NCI-H2196 (cell line): ENCODE data around the gene NFKBIZ.

Source experiments
- DNase-seq: peaks from one replicate; lab custom pipeline; 2025; ENCODE audit not compliant: unreplicated experiment; lab: John Stamatoyannopoulos, UW

Gene NFKBIZ

DNA sequence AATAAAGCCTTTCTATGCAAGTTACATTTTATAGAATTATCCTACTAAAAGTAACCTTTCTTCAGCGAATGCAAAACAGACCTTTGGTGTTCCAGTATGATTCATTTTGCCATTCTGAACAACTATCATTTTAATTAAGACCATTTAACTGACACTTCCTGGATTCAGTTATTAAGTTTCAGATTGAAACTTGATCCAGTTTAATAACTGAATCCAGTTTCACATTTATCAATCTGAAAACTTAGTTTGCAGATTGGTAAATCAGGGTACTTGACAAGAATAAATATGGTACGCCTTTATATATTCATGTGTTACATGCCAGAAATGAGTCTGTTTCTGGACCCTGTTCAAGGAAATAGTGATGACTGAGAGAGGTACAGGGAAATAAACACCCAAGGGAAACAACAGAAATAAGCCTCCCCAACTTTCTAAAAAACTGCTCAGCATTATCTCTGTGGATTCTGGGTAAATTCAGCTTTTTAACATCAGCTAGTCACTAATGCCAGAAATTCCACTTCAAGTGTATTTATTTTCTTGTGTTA lies 23.3 kb upstream of the NFKBIZ start:
- DNase-seq: no peak

DNA sequence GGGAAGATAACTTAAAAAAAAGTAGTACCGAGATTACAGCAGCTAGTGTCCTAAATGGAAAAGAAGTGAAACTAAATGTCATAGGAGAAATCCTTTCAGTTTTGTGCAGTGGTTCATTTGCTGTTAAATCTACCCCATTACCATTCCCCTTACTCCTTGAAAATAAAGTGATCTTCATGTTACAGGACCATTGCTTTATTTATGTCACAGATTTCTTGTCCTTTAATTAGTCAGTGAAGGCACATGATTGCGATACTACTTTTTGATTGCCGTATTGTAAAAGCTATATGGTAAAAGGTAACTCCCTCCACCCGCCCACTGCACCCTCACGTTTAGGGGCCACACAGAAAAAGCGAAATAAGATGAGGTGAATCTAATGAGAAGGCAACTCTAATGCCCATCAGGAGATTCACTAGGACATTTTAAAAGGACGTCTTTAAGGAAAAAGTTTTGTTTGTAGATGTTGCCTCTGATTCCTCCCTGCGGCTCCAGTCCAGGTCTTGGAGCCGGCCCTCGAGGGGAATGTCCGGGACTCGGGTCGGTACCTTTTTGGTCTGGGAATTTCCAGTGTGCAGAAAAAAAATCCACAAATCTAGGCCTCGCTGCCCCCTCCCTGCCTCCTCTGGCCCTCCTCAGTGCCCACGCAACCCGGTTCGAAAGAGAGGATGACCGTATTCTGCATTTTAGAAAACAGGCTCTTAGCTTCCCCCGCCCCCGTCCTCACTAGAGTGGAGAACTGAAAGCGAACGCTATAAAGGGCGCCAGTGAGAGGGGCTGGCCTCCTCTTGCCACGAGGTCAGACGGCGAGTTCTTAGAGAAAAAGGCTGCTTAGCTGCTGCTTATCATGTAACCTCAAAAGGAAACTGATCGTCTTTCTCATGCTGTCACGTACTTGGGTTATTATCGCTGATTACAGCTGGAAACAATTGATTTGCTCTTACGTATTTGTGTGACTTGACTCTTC lies 21.8 kb upstream of the NFKBIZ start:
- peak; percentile 80 for DNase-seq

DNA sequence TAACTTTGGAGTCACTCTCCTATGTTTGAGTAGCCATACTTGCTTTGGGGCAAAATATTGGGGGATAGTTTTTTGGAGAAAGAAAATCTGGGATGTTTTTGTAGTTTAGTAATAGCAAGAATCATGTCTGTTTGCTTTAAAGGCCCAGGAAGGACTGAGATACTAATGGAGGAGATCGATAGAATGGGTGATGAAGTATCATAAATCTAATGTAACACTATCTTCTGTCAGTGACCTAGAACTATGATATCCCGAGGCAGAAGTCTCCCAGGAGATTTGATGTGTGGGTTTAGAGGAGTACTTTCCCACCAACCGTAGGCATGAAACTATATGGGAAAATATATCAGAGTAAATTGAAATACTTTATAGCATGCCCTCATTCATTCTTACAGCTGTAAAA lies 21.0 kb upstream of the NFKBIZ start:
- DNase-seq: no peak

DNA sequence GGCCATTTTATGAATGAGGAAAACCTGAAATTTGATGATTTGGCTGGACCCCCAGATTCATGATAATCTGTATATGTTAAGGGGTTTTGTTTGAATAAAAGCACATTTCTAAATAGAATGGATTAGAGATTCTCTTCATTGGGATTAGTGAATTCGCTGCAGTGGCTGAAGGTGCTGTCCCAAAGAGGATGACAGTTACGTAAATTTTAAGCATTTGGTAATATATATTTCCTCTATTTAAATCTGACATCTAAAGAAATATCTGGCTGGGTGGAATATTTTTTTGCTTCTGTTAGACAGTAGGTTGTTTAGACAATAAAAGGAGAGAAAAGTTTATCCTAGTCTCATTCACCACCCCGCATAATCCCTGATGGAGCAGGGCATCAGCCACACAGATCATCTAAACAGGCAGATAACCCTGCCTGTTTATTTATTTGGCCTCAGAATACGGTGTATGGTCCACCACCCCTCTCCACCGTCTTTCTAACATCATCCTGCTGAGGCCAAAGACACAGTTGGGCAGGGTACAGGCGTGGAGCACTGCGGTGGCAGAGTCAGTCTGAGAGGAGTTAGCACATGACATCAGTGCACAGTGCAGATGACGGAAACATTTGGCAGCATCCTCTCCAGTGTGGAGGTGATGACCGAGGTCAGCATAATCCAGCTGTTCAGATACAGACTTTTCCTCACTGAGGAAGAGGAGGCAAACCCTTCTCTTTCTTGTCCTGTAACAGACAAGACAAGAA lies 20.4 kb upstream of the NFKBIZ start:
- DNase-seq: peak; percentile 16

DNA sequence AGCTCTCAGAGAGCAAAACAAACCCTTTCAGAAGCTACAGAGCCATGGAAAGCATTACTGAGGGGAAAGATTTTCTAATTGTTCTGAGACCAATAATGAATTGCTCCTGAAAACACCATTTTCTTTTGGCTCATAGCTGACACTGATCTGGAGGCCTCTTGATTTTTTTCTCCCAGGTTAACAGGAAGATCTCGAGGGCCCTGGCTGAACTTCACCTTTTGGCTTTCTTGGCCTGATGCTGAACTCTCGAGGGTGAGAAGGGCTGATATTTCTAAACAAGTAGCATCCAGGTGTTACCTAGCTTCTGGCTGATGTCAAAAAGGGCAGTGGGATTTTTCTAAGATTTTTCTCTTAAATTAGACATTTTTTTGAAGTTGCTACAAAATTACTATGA lies 19.9 kb upstream of the NFKBIZ start:
- no peak for DNase-seq

DNA sequence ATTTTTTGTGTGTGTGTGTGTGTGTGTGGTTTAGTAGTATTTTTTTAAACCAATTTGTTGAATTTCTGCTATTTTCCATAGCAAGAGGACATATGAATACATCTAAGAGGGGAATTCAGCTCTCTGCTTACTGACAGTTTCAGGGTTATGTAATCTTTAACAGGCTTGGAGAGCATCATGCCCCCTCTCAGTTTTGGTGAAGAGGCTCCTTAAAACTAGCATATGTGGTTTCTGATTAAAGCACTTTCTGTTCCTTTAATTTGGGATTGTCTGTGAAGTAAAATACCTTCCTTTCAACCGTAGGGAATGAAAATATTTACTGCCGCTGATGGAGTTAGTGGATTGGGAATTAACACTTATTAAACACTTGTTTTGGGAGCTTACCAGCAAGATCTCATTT lies 19.4 kb upstream of the NFKBIZ start:
- DNase-seq: no peak

DNA sequence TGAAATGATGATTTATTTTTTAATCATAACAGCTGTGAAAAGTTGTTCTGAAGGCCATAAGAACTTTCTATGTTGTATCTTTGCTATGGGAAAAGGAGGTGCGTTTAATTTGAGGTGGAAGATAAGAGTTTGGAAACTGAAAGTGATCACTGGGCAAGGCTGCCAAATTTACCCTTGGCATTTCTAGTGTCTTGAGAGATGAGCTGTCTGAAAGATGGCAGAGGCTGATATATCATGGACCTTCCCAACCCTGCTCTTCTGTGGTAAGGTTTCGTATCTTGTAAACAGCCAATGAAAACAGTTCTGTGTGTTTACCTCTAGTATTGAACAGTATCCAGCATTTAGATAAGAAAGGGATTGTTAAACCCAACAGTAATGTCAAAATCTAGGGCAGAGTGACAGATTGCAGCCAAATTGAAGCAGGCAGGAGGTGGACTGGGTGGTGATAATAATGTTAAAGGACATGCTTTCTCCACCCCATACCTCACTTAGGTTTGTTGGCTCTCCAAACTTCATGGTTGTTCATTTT lies 15.8 kb upstream of the NFKBIZ start:
- no peak for DNase-seq

DNA sequence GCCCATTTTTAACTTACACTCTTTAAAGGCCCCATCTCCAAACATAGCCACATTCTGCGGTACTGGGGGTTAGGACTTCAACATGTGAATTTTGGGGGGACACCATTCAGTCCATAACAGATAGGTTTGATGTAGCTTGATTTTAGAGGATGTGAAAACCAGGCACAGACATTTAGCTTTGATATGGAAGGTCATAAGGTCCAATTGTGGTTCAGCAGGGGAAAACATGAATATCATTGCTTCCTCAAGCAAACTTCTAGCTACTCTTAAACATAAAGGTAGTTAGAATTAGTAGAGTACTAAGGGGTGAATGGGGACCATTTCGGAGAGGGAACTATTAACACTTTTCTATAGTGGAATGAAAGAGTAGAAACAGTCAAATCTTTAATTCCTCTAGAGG lies 13.6 kb upstream of the NFKBIZ start:
- no peak for DNase-seq

DNA sequence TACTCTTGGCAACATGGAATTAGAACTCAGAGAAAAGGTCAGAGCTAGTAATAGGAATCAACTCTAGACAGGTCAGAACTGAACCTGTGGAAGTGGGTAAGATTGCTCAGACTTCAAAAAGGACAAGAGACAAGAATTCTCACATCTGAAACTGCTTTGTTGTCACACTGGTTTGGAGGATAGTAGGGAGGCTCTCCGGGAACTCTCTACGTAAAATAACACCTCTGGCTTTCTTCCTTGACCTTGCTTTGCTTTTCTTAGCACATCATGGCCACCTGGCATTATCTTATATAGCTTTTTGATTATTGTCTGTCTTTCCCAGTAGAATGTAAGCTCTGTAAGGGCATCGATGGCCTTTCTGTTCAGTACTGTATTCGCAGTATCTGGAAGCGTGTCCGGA lies 13.2 kb upstream of the NFKBIZ start:
- DNase-seq: no peak

DNA sequence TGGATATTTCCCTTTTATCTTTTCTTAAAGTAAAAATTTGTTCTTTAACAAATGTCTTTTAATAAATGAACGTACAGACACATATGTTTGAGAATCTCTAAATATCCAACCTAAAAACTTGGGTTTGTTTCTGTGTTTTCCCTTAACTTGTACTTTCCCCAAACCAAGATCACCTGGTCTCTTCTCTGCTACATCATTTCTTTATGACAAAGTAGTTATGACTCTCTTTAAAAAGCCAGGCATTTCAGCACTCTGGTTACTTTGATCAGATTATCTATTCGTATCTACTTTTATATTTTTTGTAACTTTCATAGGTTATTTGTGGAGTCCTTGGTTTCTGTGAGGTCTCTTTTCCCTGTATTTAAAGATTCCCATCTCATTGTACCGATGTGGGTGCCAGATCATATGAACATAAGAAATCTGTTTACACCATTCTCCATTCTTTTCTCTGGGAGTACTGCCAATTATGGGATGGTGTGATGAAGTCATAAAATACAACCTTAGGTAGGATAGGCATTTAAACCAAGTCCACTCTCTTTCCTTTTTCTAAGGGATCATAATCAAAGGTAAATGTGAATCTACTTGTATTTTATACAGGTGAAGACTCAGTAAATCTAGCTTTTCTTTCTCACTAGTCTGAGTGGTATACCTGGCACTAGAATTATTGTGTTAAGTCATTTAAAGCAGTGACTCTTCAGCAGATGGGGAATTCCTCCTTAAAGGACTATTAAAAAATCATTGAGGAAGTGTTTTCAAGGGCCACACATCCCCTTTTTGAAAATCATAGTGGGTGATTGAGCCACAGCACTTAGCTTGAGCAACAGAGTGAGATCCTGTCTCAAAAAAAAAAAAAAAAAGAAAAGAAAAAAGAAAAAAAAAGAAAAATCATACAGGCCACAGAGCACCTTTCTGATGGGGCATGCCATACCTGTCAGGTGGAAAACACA lies 12.4 kb upstream of the NFKBIZ start:
- DNase-seq: peak; percentile 79

DNA sequence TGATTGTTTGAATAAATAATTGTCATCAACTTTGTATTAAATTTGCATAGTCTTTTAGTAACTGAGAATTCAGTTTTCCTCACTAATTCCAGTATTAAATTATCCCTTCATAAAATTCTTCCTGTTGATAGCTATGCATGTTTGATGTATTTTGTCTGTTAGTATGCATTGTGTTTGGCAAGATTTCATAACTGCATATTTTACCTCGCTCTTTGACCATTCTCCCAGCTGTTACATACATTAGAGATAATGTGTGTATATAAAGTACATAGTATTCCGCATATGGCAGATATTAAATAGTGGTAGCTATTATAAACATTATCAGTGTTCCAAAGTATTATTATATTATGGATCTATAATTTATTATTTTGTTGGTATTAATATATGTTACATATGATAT lies 10.6 kb upstream of the NFKBIZ start:
- DNase-seq: no peak

DNA sequence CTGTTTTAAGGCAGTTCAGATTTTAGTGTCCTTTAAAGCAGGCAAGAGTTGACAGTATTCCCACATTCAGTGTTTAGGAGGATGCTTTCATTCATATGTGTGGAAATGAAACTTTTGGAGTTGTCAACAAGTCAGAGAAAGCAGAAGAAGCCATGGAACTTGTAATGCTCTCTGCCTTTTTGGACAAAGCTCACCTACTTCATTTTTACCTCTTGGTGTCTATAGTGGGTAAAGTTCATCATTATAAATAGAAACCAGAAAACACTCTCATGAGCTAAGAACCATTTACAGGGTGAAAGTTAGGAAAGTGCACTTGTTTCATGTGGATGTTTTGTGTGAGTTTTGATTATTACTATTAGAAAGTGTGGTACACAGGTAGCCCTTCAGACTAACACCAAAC lies 9.2 kb upstream of the NFKBIZ start:
- no peak for DNase-seq

DNA sequence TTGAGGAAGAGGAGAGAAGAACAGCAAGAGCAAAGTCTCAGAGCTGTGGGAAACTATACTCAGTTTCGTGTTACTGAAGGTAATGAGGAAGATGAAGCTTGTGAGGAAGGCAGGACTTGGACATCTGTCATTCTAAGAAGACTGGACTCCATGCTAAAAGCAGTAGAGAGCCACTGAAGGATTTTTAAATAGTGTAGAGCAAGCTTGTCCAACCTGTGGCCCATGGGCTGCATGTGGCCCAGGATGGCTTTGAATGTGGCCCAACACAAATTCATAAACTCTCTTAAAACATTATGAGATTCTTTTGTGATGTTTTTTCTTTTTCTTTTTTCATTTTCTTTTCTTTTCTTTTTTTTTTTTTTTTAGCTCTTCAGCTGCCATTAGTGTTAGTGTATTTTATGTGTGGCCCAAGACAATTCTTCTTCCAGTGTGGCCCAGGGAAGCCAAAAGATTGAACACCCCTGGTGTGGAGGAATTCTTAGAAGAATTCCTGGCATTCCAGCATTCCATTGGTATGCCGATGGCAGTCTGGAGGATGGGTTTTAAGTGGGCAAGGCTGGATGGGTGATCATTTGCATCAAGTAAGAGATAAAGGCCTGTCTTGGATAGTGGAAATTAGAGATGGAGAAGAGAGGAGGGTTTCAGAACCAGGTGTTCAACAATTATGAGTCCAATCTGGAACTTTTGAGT lies 6.9 kb upstream of the NFKBIZ start:
- DNase-seq: no peak

DNA sequence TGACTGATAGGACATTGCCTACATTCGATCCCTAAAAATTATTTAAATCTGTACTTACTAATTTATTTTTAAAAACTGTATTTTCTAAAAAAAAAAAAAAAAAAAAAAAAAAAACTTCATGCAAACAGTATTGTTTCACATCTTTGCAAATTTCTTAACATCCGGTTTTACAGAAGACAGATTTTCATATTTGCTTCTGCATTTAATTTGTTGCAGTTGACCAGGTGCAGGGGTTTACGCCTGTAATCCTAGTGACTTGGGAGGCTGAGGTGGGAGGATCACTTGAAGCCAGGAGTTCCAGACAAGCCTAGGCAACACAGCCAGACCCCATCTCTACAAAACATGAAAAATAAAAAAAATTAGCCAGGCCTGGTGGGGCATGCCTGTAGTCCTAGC lies 6.4 kb upstream of the NFKBIZ start:
- no peak for DNase-seq

DNA sequence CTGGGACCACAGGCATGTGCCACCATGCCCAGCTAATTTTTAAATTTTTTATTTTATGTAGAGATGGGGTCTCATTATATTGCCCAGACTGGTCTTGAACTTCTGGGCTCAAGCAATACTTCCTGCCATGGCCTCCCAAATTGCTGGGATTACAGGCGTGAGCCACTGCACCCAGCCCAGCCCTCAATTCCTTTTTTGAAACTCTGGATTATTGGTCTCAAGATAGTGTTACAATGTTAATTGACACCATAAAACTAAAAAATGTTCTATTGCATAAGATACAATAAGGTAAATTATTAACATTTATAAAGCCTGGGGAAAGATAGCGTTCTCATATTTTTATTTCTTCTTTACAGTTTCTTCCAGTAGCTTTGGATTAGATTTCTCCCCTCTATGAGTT lies 3.9 kb upstream of the NFKBIZ start:
- DNase-seq: no peak

DNA sequence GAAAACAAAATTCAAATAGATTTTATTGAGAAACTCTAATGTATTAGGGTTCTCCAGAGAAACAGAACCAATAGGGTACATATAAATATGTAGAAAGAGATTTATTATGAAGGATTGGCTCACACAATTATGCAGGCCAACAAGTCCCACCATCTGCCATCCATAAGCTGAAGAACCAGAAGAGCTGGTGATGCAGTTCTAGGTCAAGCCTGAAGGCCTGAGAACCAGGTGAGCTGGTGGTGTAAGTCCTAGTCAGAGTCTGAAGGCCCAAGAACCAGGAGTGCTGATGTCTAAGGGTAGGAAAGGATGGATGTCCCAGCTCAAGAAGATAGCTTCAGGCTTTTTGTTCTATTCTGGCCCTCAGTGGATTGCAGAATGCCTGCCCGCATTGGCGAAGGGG lies 2.6 kb upstream of the NFKBIZ start:
- DNase-seq: no peak

DNA sequence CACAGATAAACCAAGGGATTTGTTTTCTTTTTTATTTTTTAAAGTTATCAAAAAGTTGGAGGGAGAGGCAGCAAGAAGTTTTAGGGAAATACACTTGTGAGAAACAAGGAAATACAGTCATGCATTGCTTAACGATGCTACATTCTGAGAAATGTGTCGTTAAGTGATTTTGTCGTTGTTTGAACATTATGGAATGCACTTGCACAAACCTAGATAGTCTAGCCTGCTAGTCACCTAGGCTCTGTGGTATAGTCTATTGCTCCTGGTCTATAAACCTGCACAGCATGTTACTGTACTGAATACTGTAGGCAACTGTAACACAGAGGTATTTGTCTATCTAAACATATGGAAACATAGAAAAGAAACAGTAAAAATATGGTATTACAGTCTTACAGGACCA lies 2.0 kb upstream of the NFKBIZ start:
- DNase-seq: no peak

DNA sequence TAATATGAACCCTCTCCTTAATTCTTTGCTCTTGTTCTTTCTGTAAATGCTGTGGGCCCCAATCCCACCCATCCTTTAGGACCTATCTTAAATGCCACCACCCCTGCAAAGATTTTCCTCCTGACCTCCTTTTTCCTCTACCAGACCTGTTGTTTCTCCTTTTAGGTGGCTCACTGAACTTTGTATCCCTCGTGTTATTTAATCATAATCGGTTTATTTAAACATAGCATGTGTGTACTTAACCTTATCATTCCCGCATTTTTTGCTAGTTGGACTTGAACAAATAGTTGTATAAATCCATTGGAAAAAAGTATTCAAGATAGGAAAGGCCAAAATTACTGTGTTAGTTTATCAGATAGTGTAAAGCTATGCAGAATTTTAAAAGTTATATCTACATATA lies 988 bp upstream of the NFKBIZ start:
- DNase-seq: no peak

DNA sequence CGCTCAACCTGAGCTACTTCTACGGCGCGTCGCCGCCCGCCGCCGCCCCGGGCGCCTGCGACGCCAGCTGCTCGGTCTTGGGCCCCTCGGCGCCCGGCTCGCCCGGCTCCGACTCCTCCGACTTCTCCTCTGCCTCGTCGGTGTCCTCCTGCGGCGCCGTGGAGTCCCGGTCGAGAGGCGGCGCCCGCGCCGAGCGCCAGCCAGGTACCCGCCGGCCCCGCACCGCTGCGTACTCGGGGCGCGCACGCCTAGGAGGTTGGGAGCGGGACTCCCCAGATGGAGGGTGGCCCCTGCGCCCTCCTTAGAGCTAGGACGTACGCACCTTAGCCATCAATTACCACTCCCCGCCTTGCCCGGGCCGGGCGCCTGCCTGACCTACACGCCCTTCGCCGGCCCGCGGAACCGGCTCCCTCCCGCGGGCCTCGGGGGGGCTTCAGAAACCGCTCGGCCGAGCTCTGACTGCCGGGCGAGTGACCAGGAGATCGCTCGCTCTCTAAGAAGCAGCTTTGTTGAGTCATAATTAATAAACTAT lies 466 bp downstream of the NFKBIZ start:
- DNase-seq: peak; percentile 63
